ENCODE results near the gene PCGF3. TPM values are rescaled to one million over a fixed set of nuclear protein-coding genes. Genes with fewer than 3 reads are reported as not detected.
"Not testable (repeated sequence)": the region's sequence is repeated elsewhere in the genome, so short reads cannot be mapped to it uniquely, and the experiment has no call there.

Gene PCGF3
- total and polyA plus RNA-seq, 7 experiments from 2014 or later: 3.8 to 66.8 (median 36.2) TPM

- Histone ChIP-seq H3K4me1 (ENCODE audit: control insufficient read depth in 2 of 2, insufficient read depth in 2 of 2, low read length in 2 of 2) (peaks cover 38% of the 10 kb centered on the region in 2 donors), H3K27me3 (ENCODE audit: control insufficient read depth in 2 of 2, insufficient read depth in 2 of 2, low read length in 2 of 2) (no peaks in the 10 kb centered on the region), H3K4me3 (ENCODE audit: low read length) (no peak overlapping the region), H3K27ac (ENCODE audit: low read depth, low read length) (no peak overlapping the region), H3K9me3 (ENCODE audit: control insufficient read depth in 2 of 3, low read length in 3 of 3) (no peaks in the 10 kb centered on the region), H3K36me3 (ENCODE audit: control insufficient read depth in 2 of 3, insufficient read depth in 3 of 3, low read length in 3 of 3) (peaks cover 3 to 30% (median 5%) of the 10 kb centered on the region in 3 experiments)
- intact Hi-C loops (cut with micrococcal nuclease): no loop called here
- Mint-ChIP-seq H3K27ac (peak overlapping the region in 3 of 9 donors; percentile 7 to 58 (median 13)), H3K9me3 (peaks cover 0 to 4% (median 0%) of the 10 kb centered on the region in 11 donors), H3K4me1 (peaks cover 51 to 76% (median 61%) of the 10 kb centered on the region in 7 donors), H3K27me3 (peaks cover 0 to 3% (median 0%) of the 10 kb centered on the region in 5 donors), H3K4me3 (peak overlapping the region in 5 of 10 donors; percentile 10 to 75 (median 30)), H3K36me3 (peaks cover 7 to 40% (median 21%) of the 10 kb centered on the region in 5 donors)
- DNase-seq (no peak), ATAC-seq (no peak)
- ChIA-PET POLR2A (interaction anchor here (0.6 kb wide), 1 partner anchor 195 kb away, joined by 5 read pairs; no protein-coding TSS in a partner anchor), CTCF (no interaction called here)
These were observed 72.1 kb downstream of the PCGF3 start for GRCh38 chr4:777520-778262.

GRCh38 chr4:779555-779954 is 73.9 kb downstream of the PCGF3 start:
- ChIA-PET CTCF (no interaction called here), POLR2A (interaction anchor here (1.0 to 1.1 kb wide), 2 partner anchors 10 to 11 kb away, joined by 3 to 4 read pairs; no protein-coding TSS in a partner anchor)
- peaks cover 36 to 38% of the 10 kb centered on the region in 2 donors for H3K4me1 ChIP-seq (ENCODE audit: control insufficient read depth in 2 of 2, insufficient read depth in 2 of 2, low read length in 2 of 2)
- peaks cover 2 to 26% (median 5%) of the 10 kb centered on the region in 3 experiments for H3K36me3 ChIP-seq (ENCODE audit: control insufficient read depth in 2 of 3, insufficient read depth in 3 of 3, low read length in 3 of 3)
- peaks cover 0 to 5% (median 0%) of the 10 kb centered on the region in 11 donors for H3K9me3 Mint-ChIP-seq
- H3K9me3 ChIP-seq (ENCODE audit: control insufficient read depth in 2 of 3, low read length in 3 of 3): no peaks in the 10 kb centered on the region
- H3K27ac ChIP-seq (ENCODE audit: low read depth, low read length): no peak overlapping the region
- intact Hi-C loops (cut with micrococcal nuclease): no loop called here
- no peak for DNase-seq
- no peak overlapping the region for H3K4me3 ChIP-seq (ENCODE audit: low read length)
- H3K27me3 Mint-ChIP-seq: peaks cover under 1 to 9% (median 6%) of the 10 kb centered on the region in 5 donors
- H3K27me3 ChIP-seq (ENCODE audit: control insufficient read depth in 2 of 2, insufficient read depth in 2 of 2, low read length in 2 of 2): peaks cover 0 to 2% of the 10 kb centered on the region in 2 donors
- H3K4me1 Mint-ChIP-seq: peaks cover 49 to 69% (median 54%) of the 10 kb centered on the region in 7 donors
- peak overlapping the region in 7 of 9 donors; percentile 11 to 92 (median 69) for H3K27ac Mint-ChIP-seq
- peak overlapping the region; percentile 83 to 97 (median 88) for H3K4me3 Mint-ChIP-seq
- peaks cover 7 to 34% (median 19%) of the 10 kb centered on the region in 5 donors for H3K36me3 Mint-ChIP-seq
- ATAC-seq: no peak

DNA sequence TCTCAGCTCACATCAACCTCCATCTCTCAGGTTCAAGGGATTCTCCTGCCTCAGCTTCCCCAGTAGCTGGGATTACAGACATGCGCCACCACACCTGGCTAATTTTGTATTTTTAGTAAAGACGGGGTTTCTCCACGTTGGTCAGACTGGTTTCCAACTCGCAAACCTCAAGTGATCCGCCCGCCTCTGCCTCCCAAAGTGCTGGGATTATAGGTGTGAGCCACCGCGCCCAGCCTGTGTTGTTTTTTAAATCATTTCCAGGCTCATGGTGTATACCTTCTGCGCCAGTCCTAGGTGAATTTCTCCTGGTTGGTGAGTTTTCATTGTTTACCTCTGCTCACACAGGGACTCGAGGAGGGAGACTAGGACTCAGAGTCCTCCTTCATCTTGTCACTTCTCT is 74.6 kb downstream of the PCGF3 start:
- H3K4me1 Mint-ChIP-seq: peaks cover 49 to 69% (median 51%) of the 10 kb centered on the region in 7 donors
- CTCF ChIA-PET: not testable (repeated sequence)
- H3K36me3 Mint-ChIP-seq: peaks cover 7 to 31% (median 15%) of the 10 kb centered on the region in 5 donors

GRCh38 chr4:780716-781492 is 75.3 kb downstream of the PCGF3 start:
- Histone ChIP-seq H3K27ac (ENCODE audit: low read depth, low read length) (peak overlapping the region; percentile 90), H3K36me3 (ENCODE audit: control insufficient read depth in 2 of 3, insufficient read depth in 3 of 3, low read length in 3 of 3) (peaks cover 0 to 21% (median 4%) of the 10 kb centered on the region in 3 experiments), H3K4me3 (ENCODE audit: low read length) (peak overlapping the region; percentile 83), H3K4me1 (ENCODE audit: control insufficient read depth in 2 of 2, insufficient read depth in 2 of 2, low read length in 2 of 2) (peaks cover 31 to 32% of the 10 kb centered on the region in 2 donors), H3K27me3 (ENCODE audit: control insufficient read depth in 2 of 2, insufficient read depth in 2 of 2, low read length in 2 of 2) (peaks cover 0 to 6% of the 10 kb centered on the region in 2 donors), H3K9me3 (ENCODE audit: control insufficient read depth in 2 of 3, low read length in 3 of 3) (no peaks in the 10 kb centered on the region)
- Mint-ChIP-seq H3K36me3 (peaks cover 6 to 28% (median 12%) of the 10 kb centered on the region in 5 donors), H3K9me3 (peaks cover 0 to 5% (median 0%) of the 10 kb centered on the region in 11 donors), H3K27ac (peak overlapping the region; percentile 11 to 98 (median 92)), H3K4me3 (peak overlapping the region; percentile 84 to 97 (median 90)), H3K4me1 (peaks cover 48 to 69% (median 50%) of the 10 kb centered on the region in 7 donors), H3K27me3 (peaks cover 10 to 21% (median 16%) of the 10 kb centered on the region in 5 donors)
- POLR2A ChIA-PET: interaction anchor here (1.0 to 1.8 kb wide), 10 partner anchors 8 to 275 kb away, joined by 3 to 8 read pairs (median 4); partner anchors contain the start of genes GAK, IDUA and TMEM175
- CTCF ChIA-PET: no interaction called here
- DNase-seq (peak in 1 of 9 donors; percentile 9), ATAC-seq (no peak)
- intact Hi-C loops (cut with micrococcal nuclease): loop anchor here (1.0 to 5.0 kb wide), 14 partner anchors 44 to 1481 kb away; partner anchors contain the start of genes CTBP1 (in 2 of the 2), UVSSA (in 2 of the 2), ATP5ME (in 1 of the 2) and DGKQ (in 1 of the 2)

More for the DNA sequence above, 74.6 kb downstream of the PCGF3 start:
- Histone ChIP-seq H3K4me3 (ENCODE audit: low read length) (peak overlapping the region; percentile 83), H3K27ac (ENCODE audit: low read depth, low read length) (peak overlapping the region; percentile 90), H3K36me3 (ENCODE audit: control insufficient read depth in 2 of 3, insufficient read depth in 3 of 3, low read length in 3 of 3) (peaks cover 0 to 24% (median 5%) of the 10 kb centered on the region in 3 experiments), H3K4me1 (ENCODE audit: control insufficient read depth in 2 of 2, insufficient read depth in 2 of 2, low read length in 2 of 2) (peaks cover 34 to 38% of the 10 kb centered on the region in 2 donors)
- not testable (repeated sequence) for H3K9me3 Mint-ChIP-seq; H3K27me3 ChIP-seq (ENCODE audit: control insufficient read depth in 2 of 2, insufficient read depth in 2 of 2, low read length in 2 of 2); ATAC-seq; DNase-seq; H3K9me3 ChIP-seq (ENCODE audit: control insufficient read depth in 2 of 3, low read length in 3 of 3)
- POLR2A ChIA-PET: interaction anchor here (1.8 kb wide), 1 partner anchor 153 kb away, joined by 6 read pairs; no protein-coding TSS in a partner anchor
- H3K27ac Mint-ChIP-seq: peak overlapping the region; percentile 11 to 92 (median 75)
- peaks cover 7 to 16% (median 13%) of the 10 kb centered on the region in 5 donors for H3K27me3 Mint-ChIP-seq
- intact Hi-C loops (cut with micrococcal nuclease): loop anchor here (2.0 to 5.0 kb wide), 9 partner anchors 97 to 1482 kb away; partner anchors contain the start of genes UVSSA (in 2 of the 2), CTBP1 (in 1 of the 2), HAUS3 (in 1 of the 2) and MXD4 (in 1 of the 2)
- H3K4me3 Mint-ChIP-seq: peak overlapping the region; percentile 83 to 97 (median 88)

DNA sequence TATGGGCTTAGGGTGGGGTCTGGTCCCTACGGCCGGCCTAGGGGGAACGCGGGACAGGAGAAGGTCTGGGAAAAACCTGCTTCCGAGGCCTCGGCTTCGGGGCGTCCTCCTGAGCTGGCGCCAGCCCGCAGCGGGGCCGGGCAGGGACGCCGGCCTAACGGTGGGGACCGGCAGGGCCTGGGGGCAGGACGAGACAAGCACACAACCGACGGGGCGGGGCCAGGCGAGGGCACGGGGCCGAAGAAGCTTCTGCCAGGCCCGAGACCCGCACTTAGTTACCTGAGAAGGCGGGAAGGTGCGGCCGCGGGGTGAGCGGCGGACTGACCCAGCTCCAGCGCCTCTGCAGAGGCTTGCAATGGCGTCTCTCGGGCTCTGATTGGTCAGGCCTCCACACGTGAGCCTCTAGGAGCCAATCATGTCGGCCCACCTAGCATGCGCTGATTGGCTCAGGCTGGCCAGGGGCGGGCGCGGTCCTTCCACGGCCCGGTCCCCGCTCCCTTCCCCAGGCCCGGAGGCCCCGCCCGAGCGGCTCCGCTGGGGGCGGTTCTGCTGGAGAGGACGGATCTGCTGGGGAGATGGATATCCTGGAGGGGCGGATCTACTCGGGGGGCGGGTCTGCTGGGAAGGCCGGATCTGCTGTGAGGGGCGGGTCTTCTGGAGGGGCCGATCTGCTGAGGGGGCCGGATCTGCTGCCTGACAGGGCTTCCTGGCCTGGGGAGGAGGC is 76.0 kb downstream of the PCGF3 start:
- peak overlapping the region; percentile 83 for H3K4me3 ChIP-seq (ENCODE audit: low read length)
- CTCF ChIA-PET: no interaction called here
- H3K4me1 Mint-ChIP-seq: peaks cover 42 to 62% (median 47%) of the 10 kb centered on the region in 7 donors
- peak overlapping the region; percentile 84 to 97 (median 90) for H3K4me3 Mint-ChIP-seq
- peaks cover 10 to 22% (median 16%) of the 10 kb centered on the region in 5 donors for H3K27me3 Mint-ChIP-seq
- H3K27ac Mint-ChIP-seq: peak overlapping the region; percentile 81 to 98 (median 95)
- POLR2A ChIA-PET: interaction anchor here (0.6 to 1.8 kb wide), 13 partner anchors 8 to 274 kb away, joined by 3 to 8 read pairs (median 3); partner anchors contain the start of genes GAK, IDUA and TMEM175
- H3K27me3 ChIP-seq (ENCODE audit: control insufficient read depth in 2 of 2, insufficient read depth in 2 of 2, low read length in 2 of 2): peaks cover 0 to 6% of the 10 kb centered on the region in 2 donors
- ATAC-seq: peak; percentile 96
- peak overlapping the region; percentile 90 for H3K27ac ChIP-seq (ENCODE audit: low read depth, low read length)
- peaks cover 0 to 21% (median 0%) of the 10 kb centered on the region in 3 experiments for H3K36me3 ChIP-seq (ENCODE audit: control insufficient read depth in 2 of 3, insufficient read depth in 3 of 3, low read length in 3 of 3)
- intact Hi-C loops (cut with micrococcal nuclease): loop anchor here (1.0 to 5.0 kb wide), 24 partner anchors 11 to 1481 kb away; partner anchors contain the start of genes ATP5ME (in 2 of the 2), CTBP1 (in 2 of the 2), DGKQ (in 2 of the 2) and GAK (in 2 of the 2)
- peak; percentile 96 to 99 (median 98) for DNase-seq
- H3K36me3 Mint-ChIP-seq: peaks cover 4 to 24% (median 9%) of the 10 kb centered on the region in 5 donors
- H3K9me3 Mint-ChIP-seq: peaks cover 0 to 5% (median 0%) of the 10 kb centered on the region in 11 donors
- no peaks in the 10 kb centered on the region for H3K9me3 ChIP-seq (ENCODE audit: control insufficient read depth in 2 of 3, low read length in 3 of 3)
- peaks cover 29% of the 10 kb centered on the region in 2 donors for H3K4me1 ChIP-seq (ENCODE audit: control insufficient read depth in 2 of 2, insufficient read depth in 2 of 2, low read length in 2 of 2)

Data from naive thymus-derived CD4-positive, alpha-beta T cell (primary cell).